ENCODE results near the gene IFT88. TPM values are rescaled to one million over a fixed set of nuclear protein-coding genes. Genes with fewer than 3 reads are reported as not detected.

IFT88 gene
- total RNA-seq, 4 donors from 2014 or later = 14.6 to 24.6 (median 19.2) TPM

- Histone ChIP-seq H3K27ac (no peak overlapping the region), H3K4me1 (no peaks in the 10 kb centered on the region), H3K36me3 (peaks cover 0 to 49% (median 0%) of the 10 kb centered on the region in 3 donors), H3K4me3 (no peak overlapping the region), H3K27me3 (no peaks in the 10 kb centered on the region), H3K9me3 (no peaks in the 10 kb centered on the region)
- 62 to 72% methylated on average over 6 of the region's 6 CpGs for WGBS, 2 donors
- TF ChIP-seq POLR2A (IDR thresholded peaks at IDR 0.05) = no peak
- TF ChIP-seq EP300 (IDR thresholded peaks at IDR 0.05) = no peak
- TF ChIP-seq, protein P1, sequence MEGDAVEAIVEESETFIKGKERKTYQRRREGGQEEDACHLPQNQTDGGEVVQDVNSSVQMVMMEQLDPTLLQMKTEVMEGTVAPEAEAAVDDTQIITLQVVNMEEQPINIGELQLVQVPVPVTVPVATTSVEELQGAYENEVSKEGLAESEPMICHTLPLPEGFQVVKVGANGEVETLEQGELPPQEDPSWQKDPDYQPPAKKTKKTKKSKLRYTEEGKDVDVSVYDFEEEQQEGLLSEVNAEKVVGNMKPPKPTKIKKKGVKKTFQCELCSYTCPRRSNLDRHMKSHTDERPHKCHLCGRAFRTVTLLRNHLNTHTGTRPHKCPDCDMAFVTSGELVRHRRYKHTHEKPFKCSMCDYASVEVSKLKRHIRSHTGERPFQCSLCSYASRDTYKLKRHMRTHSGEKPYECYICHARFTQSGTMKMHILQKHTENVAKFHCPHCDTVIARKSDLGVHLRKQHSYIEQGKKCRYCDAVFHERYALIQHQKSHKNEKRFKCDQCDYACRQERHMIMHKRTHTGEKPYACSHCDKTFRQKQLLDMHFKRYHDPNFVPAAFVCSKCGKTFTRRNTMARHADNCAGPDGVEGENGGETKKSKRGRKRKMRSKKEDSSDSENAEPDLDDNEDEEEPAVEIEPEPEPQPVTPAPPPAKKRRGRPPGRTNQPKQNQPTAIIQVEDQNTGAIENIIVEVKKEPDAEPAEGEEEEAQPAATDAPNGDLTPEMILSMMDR (IDR thresholded peaks at IDR 0.05) = no peak
- DNase-seq (ENCODE audit: low spot score in 2 of 2) = no peak
Measured at GRCh38 chr13:20685092-20685491, 118.1 kb downstream of the IFT88 start.

DNA sequence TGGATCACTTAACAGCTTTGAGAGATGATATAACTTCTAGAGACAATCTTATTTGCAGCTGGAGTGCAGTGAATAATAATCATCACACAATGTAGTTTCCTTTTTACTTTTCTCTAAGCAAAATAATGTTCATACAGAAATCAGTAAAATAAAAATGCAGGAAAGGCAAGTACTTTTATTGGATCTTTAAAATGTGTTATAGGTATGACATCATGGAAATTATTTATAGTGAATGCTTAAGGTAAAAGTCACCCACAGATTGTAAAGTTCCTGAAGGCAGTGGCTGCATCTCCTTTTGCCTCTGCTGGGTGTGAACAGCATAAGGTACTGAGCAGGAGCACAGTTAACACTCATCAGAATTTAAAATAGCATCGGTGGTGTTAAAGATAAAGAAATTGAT, 119.2 kb downstream of the IFT88 start:
- DNase-seq (ENCODE audit: low spot score in 2 of 2) = no peak
- H3K4me1 ChIP-seq = no peaks in the 10 kb centered on the region
- peaks cover 0 to 48% (median 0%) of the 10 kb centered on the region in 3 donors for H3K36me3 ChIP-seq
- H3K9me3 ChIP-seq = no peaks in the 10 kb centered on the region
- 85 to 92% methylated on average over 1 of the region's 1 CpG for WGBS, 2 donors
- H3K4me3 ChIP-seq = no peak overlapping the region
- no peak overlapping the region for H3K27ac ChIP-seq
- TF ChIP-seq POLR2A (IDR thresholded peaks at IDR 0.05) (no peak), EP300 (IDR thresholded peaks at IDR 0.05) (no peak)
- TF ChIP-seq, protein P1 (IDR thresholded peaks at IDR 0.05) = no peak
- no peaks in the 10 kb centered on the region for H3K27me3 ChIP-seq

DNA sequence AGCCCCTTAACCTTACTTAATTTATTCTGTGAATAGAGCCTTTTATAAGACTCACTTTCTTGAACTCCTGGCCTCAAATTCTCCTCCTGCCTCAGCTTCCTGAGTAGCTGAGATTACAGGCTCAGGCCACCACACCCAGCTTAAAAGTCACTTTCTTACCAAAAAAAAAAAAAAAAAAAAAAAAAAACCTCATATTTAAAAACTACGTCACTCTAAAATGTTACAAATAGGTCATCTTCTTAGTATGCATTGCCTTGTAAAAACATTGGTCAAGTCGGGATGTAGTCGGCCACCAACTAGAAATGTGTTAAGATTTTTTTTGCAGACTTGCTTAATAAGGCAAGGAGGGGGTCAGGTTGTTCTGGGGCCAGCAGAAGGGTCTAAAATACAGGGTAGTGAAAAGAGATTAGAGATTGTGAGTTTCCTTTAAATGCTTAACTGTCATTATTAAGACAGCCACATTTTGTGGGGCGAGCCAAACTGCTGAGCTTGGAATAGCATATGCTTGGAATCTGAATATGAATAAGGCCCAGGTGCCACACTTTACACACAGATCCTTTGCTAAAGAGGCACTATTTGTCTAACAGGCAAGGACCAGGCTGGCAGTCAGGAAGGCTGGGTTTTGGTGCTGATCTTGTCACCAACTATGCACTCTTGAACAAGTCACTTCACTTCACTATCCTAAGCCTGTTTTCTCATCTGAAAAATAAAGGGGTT, 120.1 kb downstream of the IFT88 start:
- DNase-seq (ENCODE audit: low spot score in 2 of 2) = no peak
- no peak for TF ChIP-seq POLR2A (IDR thresholded peaks at IDR 0.05)
- TF ChIP-seq, protein P1 (IDR thresholded peaks at IDR 0.05) = no peak
- H3K27me3 ChIP-seq = no peaks in the 10 kb centered on the region
- no peak overlapping the region for H3K27ac ChIP-seq
- H3K4me1 ChIP-seq = no peaks in the 10 kb centered on the region
- no peak overlapping the region for H3K4me3 ChIP-seq
- 50 to 53% methylated on average over 4 of the region's 4 CpGs for WGBS, 2 donors
- H3K36me3 ChIP-seq = peaks cover 0 to 52% (median 0%) of the 10 kb centered on the region in 3 donors
- no peaks in the 10 kb centered on the region for H3K9me3 ChIP-seq

DNA sequence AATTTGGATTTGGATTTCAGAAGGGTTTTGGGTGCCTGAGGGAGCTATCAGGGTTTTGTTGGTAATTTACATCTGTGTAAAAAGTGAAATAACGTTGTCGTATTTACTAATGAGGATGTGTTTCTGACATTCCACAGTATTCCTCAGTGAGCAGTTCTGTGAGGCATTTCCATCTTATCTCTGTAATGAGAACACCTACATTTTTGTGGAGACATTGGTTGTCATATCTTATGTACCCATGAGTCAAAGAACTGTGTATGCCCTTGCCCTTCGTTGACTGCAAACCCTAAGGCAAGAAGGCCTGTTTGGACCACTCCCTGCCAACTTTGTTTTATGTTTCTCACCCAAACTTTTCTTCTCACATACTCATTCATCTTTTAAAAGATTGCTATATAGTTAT, 122.3 kb downstream of the IFT88 start:
- no peak overlapping the region for H3K4me3 ChIP-seq
- 87 to 92% methylated on average over 3 of the region's 3 CpGs for WGBS, 2 donors
- H3K9me3 ChIP-seq = no peaks in the 10 kb centered on the region
- TF ChIP-seq EP300 (IDR thresholded peaks at IDR 0.05) (no peak), POLR2A (IDR thresholded peaks at IDR 0.05) (no peak)
- TF ChIP-seq, protein P1 (IDR thresholded peaks at IDR 0.05) = no peak
- DNase-seq (ENCODE audit: low spot score in 2 of 2) = no peak
- no peak overlapping the region for H3K27ac ChIP-seq
- H3K4me1 ChIP-seq = no peaks in the 10 kb centered on the region
- peaks cover 0 to 52% (median 0%) of the 10 kb centered on the region in 3 donors for H3K36me3 ChIP-seq
- H3K27me3 ChIP-seq = no peaks in the 10 kb centered on the region

GRCh38 chr13:20691616-20692015, 124.7 kb downstream of the IFT88 start:
- DNase-seq (ENCODE audit: low spot score in 2 of 2) = no peak
- H3K27ac ChIP-seq = no peak overlapping the region
- WGBS, 2 donors = 62 to 65% methylated on average over 4 of the region's 4 CpGs
- peaks cover 0 to 45% (median 0%) of the 10 kb centered on the region in 3 donors for H3K36me3 ChIP-seq
- H3K4me1 ChIP-seq = no peaks in the 10 kb centered on the region
- no peak overlapping the region for H3K4me3 ChIP-seq
- H3K9me3 ChIP-seq = no peaks in the 10 kb centered on the region
- TF ChIP-seq, protein P1 (IDR thresholded peaks at IDR 0.05) = no peak
- TF ChIP-seq POLR2A (IDR thresholded peaks at IDR 0.05) (no peak), EP300 (IDR thresholded peaks at IDR 0.05) (no peak)
- H3K27me3 ChIP-seq = no peaks in the 10 kb centered on the region
